Measurements from ENCODE around the gene GRK3. TPM values are rescaled to one million over a fixed set of nuclear protein-coding genes. Genes with fewer than 3 reads are reported as not detected.
"Not testable (repeated sequence)": the region's sequence is repeated elsewhere in the genome, so short reads cannot be mapped to it uniquely, and the experiment has no call there.

Gene GRK3
- total and polyA plus RNA-seq, 2 donors (not counting 3 experiments of a cell fraction or from before 2014, with no cell fraction given) = 0.68 to 4.4 TPM

DNA sequence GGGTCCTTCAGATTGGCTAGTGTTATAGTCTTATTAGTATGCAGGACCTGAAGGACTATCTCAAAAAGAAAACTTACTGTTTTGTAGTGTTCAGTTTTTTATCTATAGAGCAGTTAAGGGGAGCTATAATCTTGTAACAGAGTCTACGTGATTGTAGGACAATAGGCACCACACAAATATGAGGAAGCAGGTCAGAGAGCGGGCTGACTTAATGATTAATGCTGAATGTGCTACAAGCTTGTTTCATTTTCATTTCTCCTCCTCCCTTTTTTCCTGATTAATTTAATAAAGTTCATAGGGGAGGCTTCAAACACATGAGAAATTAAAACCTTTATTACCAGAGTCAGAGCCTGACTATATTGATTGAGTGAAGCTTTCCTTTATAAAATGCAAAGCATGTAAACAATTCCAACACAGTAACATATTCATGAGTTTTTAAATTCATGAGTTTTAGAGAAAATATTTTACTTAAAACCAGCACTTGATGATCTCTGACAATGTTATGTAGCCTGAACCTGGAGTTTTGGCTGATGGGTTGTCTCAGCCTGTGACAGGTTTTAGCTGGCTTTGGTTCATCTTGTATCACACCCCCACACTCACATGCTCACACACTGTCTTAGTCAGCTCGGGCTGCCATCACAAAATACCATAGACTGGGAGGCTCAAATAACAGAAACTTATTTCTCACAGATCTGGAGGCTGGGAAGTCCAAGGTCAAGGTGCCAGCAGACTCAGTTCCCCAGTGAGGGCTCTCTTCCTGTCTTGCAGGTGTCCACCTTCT, 38.5 kb upstream of the GRK3 start:
- intact Hi-C loops (cut with micrococcal nuclease); H3K9ac ChIP-seq (replicated peaks; ENCODE audit: extremely low read depth, insufficient read depth, low read length); H3K4me1 ChIP-seq (ENCODE audit: control insufficient read depth, extremely low read depth, insufficient read depth, low read length); BruUV-seq (replicated peaks); CTCF ChIA-PET; H3K79me2 ChIP-seq (ENCODE audit: control insufficient read depth, insufficient read depth, low read length); H3K9me1 ChIP-seq (replicated peaks; ENCODE audit: control insufficient read depth, extremely low read depth, insufficient read depth, low read length); dilution Hi-C loops (cut with MboI; ENCODE audit: extremely low pct_ligation_motif_present, low sequenced_read_pairs); H2AFZ ChIP-seq (ENCODE audit: low read depth, low read length); H3K36me3 ChIP-seq (ENCODE audit: control insufficient read depth in 2 of 2, extremely low read depth in 1 of 2, insufficient read depth in 2 of 2, low read length in 2 of 2); H3K4me2 ChIP-seq (ENCODE audit: insufficient read depth, low read length); H3K27ac ChIP-seq (ENCODE audit: insufficient read depth, low read depth, low read length); POLR2A ChIA-PET; H3K4me3 ChIP-seq (replicated peaks in 1 of 3; ENCODE audit: insufficient read depth in 1 of 3, low read depth in 1 of 3, low read length in 3 of 3); DNase-seq (ENCODE audit: low read depth, low spot score); FAIRE-seq; H3K27me3 ChIP-seq (ENCODE audit: control insufficient read depth in 2 of 2, insufficient read depth in 2 of 2, low read length in 2 of 2); H3K9me3 ChIP-seq (replicated peaks; ENCODE audit: control insufficient read depth, insufficient read depth, low read length); H4K20me1 ChIP-seq (replicated peaks; ENCODE audit: control insufficient read depth, extremely low read depth, insufficient read depth, low read length): not testable (repeated sequence)

DNA sequence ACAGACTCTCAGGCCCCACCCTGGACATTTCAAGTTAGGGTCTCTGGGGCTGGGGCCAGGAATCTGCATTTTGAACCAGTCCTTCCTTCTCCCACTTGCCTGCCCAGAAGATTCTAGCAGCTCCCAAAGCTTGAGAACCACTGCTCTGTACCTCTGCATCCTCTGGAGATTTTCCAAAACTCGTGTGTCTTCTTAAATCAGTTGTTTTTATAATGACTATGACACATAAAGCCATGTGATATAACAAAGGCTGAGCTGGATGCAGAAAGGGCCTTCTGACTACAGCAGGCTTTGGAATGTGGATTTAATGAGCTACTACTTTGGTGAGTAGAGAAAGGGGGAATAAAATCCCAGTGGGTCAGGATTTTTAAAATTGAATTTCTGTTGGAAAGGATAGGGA, 37.5 kb upstream of the GRK3 start:
- CTCF ChIA-PET; H3K4me2 ChIP-seq (ENCODE audit: insufficient read depth, low read length); H3K9ac ChIP-seq (replicated peaks; ENCODE audit: extremely low read depth, insufficient read depth, low read length); H3K36me3 ChIP-seq (ENCODE audit: control insufficient read depth in 2 of 2, extremely low read depth in 1 of 2, insufficient read depth in 2 of 2, low read length in 2 of 2); DNase-seq (ENCODE audit: low read depth, low spot score); H3K27me3 ChIP-seq (ENCODE audit: control insufficient read depth in 2 of 2, insufficient read depth in 2 of 2, low read length in 2 of 2); H3K4me3 ChIP-seq (replicated peaks in 1 of 3; ENCODE audit: insufficient read depth in 1 of 3, low read depth in 1 of 3, low read length in 3 of 3); H3K9me3 ChIP-seq (replicated peaks; ENCODE audit: control insufficient read depth, insufficient read depth, low read length); H3K9me1 ChIP-seq (replicated peaks; ENCODE audit: control insufficient read depth, extremely low read depth, insufficient read depth, low read length); BruUV-seq (replicated peaks); H3K27ac ChIP-seq (ENCODE audit: insufficient read depth, low read depth, low read length); FAIRE-seq; H2AFZ ChIP-seq (ENCODE audit: low read depth, low read length); intact Hi-C loops (cut with micrococcal nuclease); H3K79me2 ChIP-seq (ENCODE audit: control insufficient read depth, insufficient read depth, low read length); H3K4me1 ChIP-seq (ENCODE audit: control insufficient read depth, extremely low read depth, insufficient read depth, low read length); dilution Hi-C loops (cut with MboI; ENCODE audit: extremely low pct_ligation_motif_present, low sequenced_read_pairs); POLR2A ChIA-PET; H4K20me1 ChIP-seq (replicated peaks; ENCODE audit: control insufficient read depth, extremely low read depth, insufficient read depth, low read length): not testable (repeated sequence)

DNA sequence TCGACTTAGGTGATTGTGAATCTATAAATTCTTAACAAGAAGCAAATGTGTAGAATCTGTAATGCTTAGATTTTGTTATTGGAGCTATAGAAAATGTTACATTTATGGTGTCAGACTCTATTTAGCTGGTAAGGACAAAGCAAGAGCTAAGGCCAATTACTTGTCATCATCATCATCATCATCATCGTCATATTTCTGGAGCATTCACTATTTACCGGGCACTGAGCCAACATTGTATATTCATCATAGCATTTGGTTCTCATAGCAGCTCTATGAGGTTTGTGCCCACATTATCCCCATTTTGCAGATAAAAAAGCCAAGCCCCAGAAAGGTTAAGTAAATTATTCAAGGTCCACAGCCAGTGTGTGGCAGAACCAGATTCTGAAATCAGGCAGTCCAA, 36.4 kb upstream of the GRK3 start:
- POLR2A ChIA-PET; H3K4me2 ChIP-seq (ENCODE audit: insufficient read depth, low read length); CTCF ChIA-PET; H3K27me3 ChIP-seq (ENCODE audit: control insufficient read depth in 2 of 2, insufficient read depth in 2 of 2, low read length in 2 of 2); H3K4me1 ChIP-seq (ENCODE audit: control insufficient read depth, extremely low read depth, insufficient read depth, low read length); H3K9me1 ChIP-seq (replicated peaks; ENCODE audit: control insufficient read depth, extremely low read depth, insufficient read depth, low read length); H3K9ac ChIP-seq (replicated peaks; ENCODE audit: extremely low read depth, insufficient read depth, low read length); intact Hi-C loops (cut with micrococcal nuclease); H3K9me3 ChIP-seq (replicated peaks; ENCODE audit: control insufficient read depth, insufficient read depth, low read length); H3K36me3 ChIP-seq (ENCODE audit: control insufficient read depth in 2 of 2, extremely low read depth in 1 of 2, insufficient read depth in 2 of 2, low read length in 2 of 2); FAIRE-seq; DNase-seq (ENCODE audit: low read depth, low spot score); BruUV-seq (replicated peaks); H3K4me3 ChIP-seq (replicated peaks in 1 of 3; ENCODE audit: insufficient read depth in 1 of 3, low read depth in 1 of 3, low read length in 3 of 3); dilution Hi-C loops (cut with MboI; ENCODE audit: extremely low pct_ligation_motif_present, low sequenced_read_pairs); H4K20me1 ChIP-seq (replicated peaks; ENCODE audit: control insufficient read depth, extremely low read depth, insufficient read depth, low read length); H2AFZ ChIP-seq (ENCODE audit: low read depth, low read length); H3K27ac ChIP-seq (ENCODE audit: insufficient read depth, low read depth, low read length); H3K79me2 ChIP-seq (ENCODE audit: control insufficient read depth, insufficient read depth, low read length): not testable (repeated sequence)

DNA sequence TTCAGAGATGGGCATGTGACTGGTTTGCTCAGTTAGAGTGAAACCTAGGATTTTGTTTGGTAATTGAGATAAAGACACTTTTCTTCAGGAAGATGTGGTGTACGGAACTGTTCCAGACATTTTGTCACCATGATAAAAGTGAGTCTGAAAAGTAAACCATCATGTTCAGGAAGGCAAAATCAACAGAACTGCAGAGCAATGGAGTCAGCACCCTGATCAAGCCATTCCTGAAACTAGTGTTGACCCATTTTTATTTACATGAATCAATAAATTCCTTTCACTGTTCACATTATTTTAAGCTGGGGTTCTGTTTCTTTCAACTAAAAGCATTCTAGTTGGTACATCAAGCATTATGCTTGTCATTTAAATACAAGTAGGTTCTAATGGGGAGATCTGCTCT, 35.4 kb upstream of the GRK3 start:
- POLR2A ChIA-PET; H4K20me1 ChIP-seq (replicated peaks; ENCODE audit: control insufficient read depth, extremely low read depth, insufficient read depth, low read length); H3K79me2 ChIP-seq (ENCODE audit: control insufficient read depth, insufficient read depth, low read length); H3K27me3 ChIP-seq (ENCODE audit: control insufficient read depth in 2 of 2, insufficient read depth in 2 of 2, low read length in 2 of 2); BruUV-seq (replicated peaks); CTCF ChIA-PET; FAIRE-seq; H3K4me3 ChIP-seq (replicated peaks in 1 of 3; ENCODE audit: insufficient read depth in 1 of 3, low read depth in 1 of 3, low read length in 3 of 3); H3K9ac ChIP-seq (replicated peaks; ENCODE audit: extremely low read depth, insufficient read depth, low read length); H3K9me3 ChIP-seq (replicated peaks; ENCODE audit: control insufficient read depth, insufficient read depth, low read length); H2AFZ ChIP-seq (ENCODE audit: low read depth, low read length); dilution Hi-C loops (cut with MboI; ENCODE audit: extremely low pct_ligation_motif_present, low sequenced_read_pairs); H3K9me1 ChIP-seq (replicated peaks; ENCODE audit: control insufficient read depth, extremely low read depth, insufficient read depth, low read length); H3K36me3 ChIP-seq (ENCODE audit: control insufficient read depth in 2 of 2, extremely low read depth in 1 of 2, insufficient read depth in 2 of 2, low read length in 2 of 2); DNase-seq (ENCODE audit: low read depth, low spot score); H3K4me2 ChIP-seq (ENCODE audit: insufficient read depth, low read length); H3K27ac ChIP-seq (ENCODE audit: insufficient read depth, low read depth, low read length); H3K4me1 ChIP-seq (ENCODE audit: control insufficient read depth, extremely low read depth, insufficient read depth, low read length); intact Hi-C loops (cut with micrococcal nuclease): not testable (repeated sequence)
